ENCODE data around the gene SPOCK3. TPM values are rescaled to one million over a fixed set of nuclear protein-coding genes. Genes with fewer than 3 reads are reported as not detected.

The SPOCK3 gene
- total and polyA plus RNA-seq, 10 of the 15 experiments (the other 5 are each of a cell fraction or from before 2014, with no cell fraction given) = 0.06 to 0.39 (median 0.09) TPM; not detected in 5

DNA sequence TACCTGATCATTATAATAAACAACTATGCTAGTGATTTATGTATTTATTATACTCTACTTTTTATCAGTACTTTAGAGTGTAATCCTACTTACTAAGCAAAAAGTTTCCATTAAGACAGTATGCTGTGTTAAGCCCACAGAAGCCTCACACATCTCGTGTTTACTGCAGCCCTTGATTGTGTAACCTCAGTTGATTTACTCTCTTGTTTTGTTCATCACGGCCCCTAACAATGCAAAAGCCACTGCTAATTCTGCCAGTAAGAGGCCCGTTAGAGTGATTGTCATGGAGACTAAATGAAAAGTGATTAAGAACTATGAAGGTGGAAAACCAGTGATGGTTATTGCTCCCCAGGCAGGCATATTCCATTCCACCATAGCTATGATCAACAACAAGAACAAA, 436.2 kb downstream of the SPOCK3 start:
- CTCF ChIA-PET = no interaction called here
- H3K4me1 ChIP-seq (ENCODE audit: control insufficient read depth, insufficient read depth, low read length) = no peaks in the 10 kb centered on the region
- no peak overlapping the region for H3K27ac ChIP-seq (ENCODE audit: control insufficient read depth, insufficient read depth)
- in situ Hi-C loops (cut with MboI) (no loop called here), intact Hi-C loops (cut with micrococcal nuclease; ENCODE audit: unreplicated experiment) (no loop called here)
- no peaks in the 10 kb centered on the region for H3K79me2 ChIP-seq (ENCODE audit: control insufficient read depth, insufficient read depth, low read length)
- FAIRE-seq (no peak), DNase-seq (ENCODE audit: low read depth, low spot score) (no peak), ATAC-seq (no peak)
- no TSS peak for BruUV-seq (replicated peaks)
- H3K9me3 ChIP-seq (replicated peaks; ENCODE audit: control insufficient read depth, insufficient read depth, low read length) = no peaks in the 10 kb centered on the region
- no peak overlapping the region; the same call in 1 of the 2 replicates for H2AFZ ChIP-seq (ENCODE audit: control insufficient read depth, low read depth, low read length)
- WGBS (ENCODE audit: insufficient coverage, insufficient replicate concordance, low lambda C conversion rate, missing lambda C conversion rate) = 86% methylated on average over 3 of the region's 3 CpGs
- no peak overlapping the region for H3K9ac ChIP-seq (ENCODE audit: control insufficient read depth, insufficient read depth, low read length)
- RAD21 ChIA-PET (ENCODE audit: unreplicated experiment) = no interaction called here
- no peaks in the 10 kb centered on the region for H3K36me3 ChIP-seq (ENCODE audit: control insufficient read depth in 2 of 2, insufficient read depth in 2 of 2, low read length in 1 of 2)
- no peaks in the 10 kb centered on the region for H4K20me1 ChIP-seq (ENCODE audit: control insufficient read depth, insufficient read depth)
- H3K4me2 ChIP-seq (ENCODE audit: control insufficient read depth, insufficient read depth) = no peak overlapping the region
- POLR2A ChIA-PET = no interaction called here
- no peaks in the 10 kb centered on the region for H3K27me3 ChIP-seq (replicated peaks in 1 of 2; ENCODE audit: control insufficient read depth in 2 of 2, insufficient read depth in 2 of 2, low read length in 1 of 2)
- H3K4me3 ChIP-seq = no peak overlapping the region
- SMC1A ChIA-PET (ENCODE audit: uncharacterized antibody, unreplicated experiment) = interaction anchor here (0.6 to 1.2 kb wide), 2 partner anchors 44 to 109 kb away, joined by 3 read pairs; no protein-coding TSS in a partner anchor
- TF ChIP-seq SUPT20H (IDR thresholded peaks at IDR 0.05; ENCODE audit: borderline replicate concordance, control insufficient read depth, low read depth, low read length) (no peak), SUZ12 (IDR thresholded peaks at IDR 0.05; ENCODE audit: unreplicated experiment) (no peak), ZBED1 (IDR thresholded peaks at IDR 0.05; ENCODE audit: borderline replicate concordance) (no peak), RAD51 (IDR thresholded peaks at IDR 0.05) (no peak), ZNF384 (IDR thresholded peaks at IDR 0.05; ENCODE audit: borderline replicate concordance, low read depth, low read length) (no peak), CBX5 (IDR thresholded peaks at IDR 0.05; ENCODE audit: low read depth) (no peak), KAT2A (conservative IDR thresholded peaks at IDR 0.05; ENCODE audit: control insufficient read depth, low read depth, low read length) (no peak), EED (IDR thresholded peaks at IDR 0.05; ENCODE audit: low read depth) (no peak), FOS (IDR thresholded peaks at IDR 0.05; ENCODE audit: borderline replicate concordance, extremely low read depth, insufficient read length) (no peak), WRNIP1 (IDR thresholded peaks at IDR 0.05; ENCODE audit: borderline replicate concordance, low read depth, low read length) (no peak), MTA2 (IDR thresholded peaks at IDR 0.05; ENCODE audit: low read depth) (no peak), SIN3A (IDR thresholded peaks at IDR 0.05; ENCODE audit: low read depth, low read length) (no peak), ZNF207 (IDR thresholded peaks at IDR 0.05; ENCODE audit: borderline replicate concordance) (no peak), SMC3 (IDR thresholded peaks at IDR 0.05; ENCODE audit: borderline replicate concordance, low read length) (no peak)
- TF ChIP-seq, protein P1, sequence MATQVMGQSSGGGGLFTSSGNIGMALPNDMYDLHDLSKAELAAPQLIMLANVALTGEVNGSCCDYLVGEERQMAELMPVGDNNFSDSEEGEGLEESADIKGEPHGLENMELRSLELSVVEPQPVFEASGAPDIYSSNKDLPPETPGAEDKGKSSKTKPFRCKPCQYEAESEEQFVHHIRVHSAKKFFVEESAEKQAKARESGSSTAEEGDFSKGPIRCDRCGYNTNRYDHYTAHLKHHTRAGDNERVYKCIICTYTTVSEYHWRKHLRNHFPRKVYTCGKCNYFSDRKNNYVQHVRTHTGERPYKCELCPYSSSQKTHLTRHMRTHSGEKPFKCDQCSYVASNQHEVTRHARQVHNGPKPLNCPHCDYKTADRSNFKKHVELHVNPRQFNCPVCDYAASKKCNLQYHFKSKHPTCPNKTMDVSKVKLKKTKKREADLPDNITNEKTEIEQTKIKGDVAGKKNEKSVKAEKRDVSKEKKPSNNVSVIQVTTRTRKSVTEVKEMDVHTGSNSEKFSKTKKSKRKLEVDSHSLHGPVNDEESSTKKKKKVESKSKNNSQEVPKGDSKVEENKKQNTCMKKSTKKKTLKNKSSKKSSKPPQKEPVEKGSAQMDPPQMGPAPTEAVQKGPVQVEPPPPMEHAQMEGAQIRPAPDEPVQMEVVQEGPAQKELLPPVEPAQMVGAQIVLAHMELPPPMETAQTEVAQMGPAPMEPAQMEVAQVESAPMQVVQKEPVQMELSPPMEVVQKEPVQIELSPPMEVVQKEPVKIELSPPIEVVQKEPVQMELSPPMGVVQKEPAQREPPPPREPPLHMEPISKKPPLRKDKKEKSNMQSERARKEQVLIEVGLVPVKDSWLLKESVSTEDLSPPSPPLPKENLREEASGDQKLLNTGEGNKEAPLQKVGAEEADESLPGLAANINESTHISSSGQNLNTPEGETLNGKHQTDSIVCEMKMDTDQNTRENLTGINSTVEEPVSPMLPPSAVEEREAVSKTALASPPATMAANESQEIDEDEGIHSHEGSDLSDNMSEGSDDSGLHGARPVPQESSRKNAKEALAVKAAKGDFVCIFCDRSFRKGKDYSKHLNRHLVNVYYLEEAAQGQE (IDR thresholded peaks at IDR 0.05; ENCODE audit: low read depth, low read length) = no peak
- TF ChIP-seq, protein P2, sequence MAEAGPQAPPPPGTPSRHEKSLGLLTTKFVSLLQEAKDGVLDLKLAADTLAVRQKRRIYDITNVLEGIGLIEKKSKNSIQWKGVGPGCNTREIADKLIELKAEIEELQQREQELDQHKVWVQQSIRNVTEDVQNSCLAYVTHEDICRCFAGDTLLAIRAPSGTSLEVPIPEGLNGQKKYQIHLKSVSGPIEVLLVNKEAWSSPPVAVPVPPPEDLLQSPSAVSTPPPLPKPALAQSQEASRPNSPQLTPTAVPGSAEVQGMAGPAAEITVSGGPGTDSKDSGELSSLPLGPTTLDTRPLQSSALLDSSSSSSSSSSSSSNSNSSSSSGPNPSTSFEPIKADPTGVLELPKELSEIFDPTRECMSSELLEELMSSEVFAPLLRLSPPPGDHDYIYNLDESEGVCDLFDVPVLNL (IDR thresholded peaks at IDR 0.05; ENCODE audit: low read depth, low read length) = no peak
- TF ChIP-seq, protein P3, sequence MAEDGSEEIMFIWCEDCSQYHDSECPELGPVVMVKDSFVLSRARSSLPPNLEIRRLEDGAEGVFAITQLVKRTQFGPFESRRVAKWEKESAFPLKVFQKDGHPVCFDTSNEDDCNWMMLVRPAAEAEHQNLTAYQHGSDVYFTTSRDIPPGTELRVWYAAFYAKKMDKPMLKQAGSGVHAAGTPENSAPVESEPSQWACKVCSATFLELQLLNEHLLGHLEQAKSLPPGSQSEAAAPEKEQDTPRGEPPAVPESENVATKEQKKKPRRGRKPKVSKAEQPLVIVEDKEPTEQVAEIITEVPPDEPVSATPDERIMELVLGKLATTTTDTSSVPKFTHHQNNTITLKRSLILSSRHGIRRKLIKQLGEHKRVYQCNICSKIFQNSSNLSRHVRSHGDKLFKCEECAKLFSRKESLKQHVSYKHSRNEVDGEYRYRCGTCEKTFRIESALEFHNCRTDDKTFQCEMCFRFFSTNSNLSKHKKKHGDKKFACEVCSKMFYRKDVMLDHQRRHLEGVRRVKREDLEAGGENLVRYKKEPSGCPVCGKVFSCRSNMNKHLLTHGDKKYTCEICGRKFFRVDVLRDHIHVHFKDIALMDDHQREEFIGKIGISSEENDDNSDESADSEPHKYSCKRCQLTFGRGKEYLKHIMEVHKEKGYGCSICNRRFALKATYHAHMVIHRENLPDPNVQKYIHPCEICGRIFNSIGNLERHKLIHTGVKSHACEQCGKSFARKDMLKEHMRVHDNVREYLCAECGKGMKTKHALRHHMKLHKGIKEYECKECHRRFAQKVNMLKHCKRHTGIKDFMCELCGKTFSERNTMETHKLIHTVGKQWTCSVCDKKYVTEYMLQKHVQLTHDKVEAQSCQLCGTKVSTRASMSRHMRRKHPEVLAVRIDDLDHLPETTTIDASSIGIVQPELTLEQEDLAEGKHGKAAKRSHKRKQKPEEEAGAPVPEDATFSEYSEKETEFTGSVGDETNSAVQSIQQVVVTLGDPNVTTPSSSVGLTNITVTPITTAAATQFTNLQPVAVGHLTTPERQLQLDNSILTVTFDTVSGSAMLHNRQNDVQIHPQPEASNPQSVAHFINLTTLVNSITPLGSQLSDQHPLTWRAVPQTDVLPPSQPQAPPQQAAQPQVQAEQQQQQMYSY (CRISPR knock-in tag; IDR thresholded peaks at IDR 0.05) = no peak

Data from GM12878 (cell line).